ENCODE data around the gene MRAS.

DNA sequence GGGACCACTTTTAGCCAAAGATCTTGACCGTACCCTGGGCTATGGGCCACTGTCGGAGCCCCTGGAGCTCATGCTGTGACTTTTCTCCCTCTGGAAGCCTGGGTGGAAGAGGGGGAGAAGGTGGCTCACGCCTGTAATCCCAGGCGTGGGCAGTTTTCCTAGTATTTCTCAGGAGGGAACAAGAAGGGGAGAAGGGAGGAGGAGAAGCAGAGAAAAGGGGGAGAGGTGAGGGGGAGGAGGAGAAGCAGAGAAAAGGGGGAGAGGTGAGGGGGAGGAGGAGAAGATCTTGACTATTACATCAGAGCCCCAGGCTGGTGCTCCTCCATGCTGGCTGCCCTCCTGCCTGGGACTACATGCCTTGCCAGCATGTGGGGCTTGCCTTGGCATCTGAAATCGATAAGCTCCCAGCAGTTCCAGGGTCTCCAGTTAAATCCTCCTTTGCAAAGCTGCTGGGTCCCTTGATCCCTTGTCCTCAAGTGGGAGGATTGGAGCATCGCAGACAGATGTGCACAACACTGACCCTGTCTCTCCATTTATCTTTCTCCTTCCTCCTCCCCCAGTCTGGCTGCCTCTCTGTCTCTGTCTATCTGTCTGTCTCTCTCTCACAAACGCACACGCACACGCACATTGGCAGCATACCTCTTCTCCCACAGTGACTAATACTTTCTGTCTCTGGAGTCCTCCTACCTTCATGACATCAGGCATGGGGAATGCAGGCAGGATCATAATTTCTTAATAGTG lies 41.6 kb downstream of the MRAS start:
- TF ChIP-seq, protein P1, sequence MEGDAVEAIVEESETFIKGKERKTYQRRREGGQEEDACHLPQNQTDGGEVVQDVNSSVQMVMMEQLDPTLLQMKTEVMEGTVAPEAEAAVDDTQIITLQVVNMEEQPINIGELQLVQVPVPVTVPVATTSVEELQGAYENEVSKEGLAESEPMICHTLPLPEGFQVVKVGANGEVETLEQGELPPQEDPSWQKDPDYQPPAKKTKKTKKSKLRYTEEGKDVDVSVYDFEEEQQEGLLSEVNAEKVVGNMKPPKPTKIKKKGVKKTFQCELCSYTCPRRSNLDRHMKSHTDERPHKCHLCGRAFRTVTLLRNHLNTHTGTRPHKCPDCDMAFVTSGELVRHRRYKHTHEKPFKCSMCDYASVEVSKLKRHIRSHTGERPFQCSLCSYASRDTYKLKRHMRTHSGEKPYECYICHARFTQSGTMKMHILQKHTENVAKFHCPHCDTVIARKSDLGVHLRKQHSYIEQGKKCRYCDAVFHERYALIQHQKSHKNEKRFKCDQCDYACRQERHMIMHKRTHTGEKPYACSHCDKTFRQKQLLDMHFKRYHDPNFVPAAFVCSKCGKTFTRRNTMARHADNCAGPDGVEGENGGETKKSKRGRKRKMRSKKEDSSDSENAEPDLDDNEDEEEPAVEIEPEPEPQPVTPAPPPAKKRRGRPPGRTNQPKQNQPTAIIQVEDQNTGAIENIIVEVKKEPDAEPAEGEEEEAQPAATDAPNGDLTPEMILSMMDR (IDR thresholded peaks at IDR 0.05; ENCODE audit: poor library complexity, severe bottlenecking): no peak
- TF ChIP-seq MXI1 (conservative IDR thresholded peaks at IDR 0.05; ENCODE audit: poor library complexity, severe bottlenecking) (no peak), POLR2AphosphoS5 (IDR thresholded peaks at IDR 0.05) (no peak), EZH2 (IDR thresholded peaks at IDR 0.05; ENCODE audit: borderline replicate concordance, insufficient read depth, low read length, poor library complexity, severe bottlenecking) (no peak), TAF1 (IDR thresholded peaks at IDR 0.05; ENCODE audit: low read depth) (no peak), RAD21 (conservative IDR thresholded peaks at IDR 0.05) (no peak), EP300 (conservative IDR thresholded peaks at IDR 0.05; ENCODE audit: poor library complexity, severe bottlenecking) (no peak), SMC3 (conservative IDR thresholded peaks at IDR 0.05; ENCODE audit: poor library complexity) (no peak)
- TF ChIP-seq, protein P2, sequence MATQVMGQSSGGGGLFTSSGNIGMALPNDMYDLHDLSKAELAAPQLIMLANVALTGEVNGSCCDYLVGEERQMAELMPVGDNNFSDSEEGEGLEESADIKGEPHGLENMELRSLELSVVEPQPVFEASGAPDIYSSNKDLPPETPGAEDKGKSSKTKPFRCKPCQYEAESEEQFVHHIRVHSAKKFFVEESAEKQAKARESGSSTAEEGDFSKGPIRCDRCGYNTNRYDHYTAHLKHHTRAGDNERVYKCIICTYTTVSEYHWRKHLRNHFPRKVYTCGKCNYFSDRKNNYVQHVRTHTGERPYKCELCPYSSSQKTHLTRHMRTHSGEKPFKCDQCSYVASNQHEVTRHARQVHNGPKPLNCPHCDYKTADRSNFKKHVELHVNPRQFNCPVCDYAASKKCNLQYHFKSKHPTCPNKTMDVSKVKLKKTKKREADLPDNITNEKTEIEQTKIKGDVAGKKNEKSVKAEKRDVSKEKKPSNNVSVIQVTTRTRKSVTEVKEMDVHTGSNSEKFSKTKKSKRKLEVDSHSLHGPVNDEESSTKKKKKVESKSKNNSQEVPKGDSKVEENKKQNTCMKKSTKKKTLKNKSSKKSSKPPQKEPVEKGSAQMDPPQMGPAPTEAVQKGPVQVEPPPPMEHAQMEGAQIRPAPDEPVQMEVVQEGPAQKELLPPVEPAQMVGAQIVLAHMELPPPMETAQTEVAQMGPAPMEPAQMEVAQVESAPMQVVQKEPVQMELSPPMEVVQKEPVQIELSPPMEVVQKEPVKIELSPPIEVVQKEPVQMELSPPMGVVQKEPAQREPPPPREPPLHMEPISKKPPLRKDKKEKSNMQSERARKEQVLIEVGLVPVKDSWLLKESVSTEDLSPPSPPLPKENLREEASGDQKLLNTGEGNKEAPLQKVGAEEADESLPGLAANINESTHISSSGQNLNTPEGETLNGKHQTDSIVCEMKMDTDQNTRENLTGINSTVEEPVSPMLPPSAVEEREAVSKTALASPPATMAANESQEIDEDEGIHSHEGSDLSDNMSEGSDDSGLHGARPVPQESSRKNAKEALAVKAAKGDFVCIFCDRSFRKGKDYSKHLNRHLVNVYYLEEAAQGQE (IDR thresholded peaks at IDR 0.05; ENCODE audit: borderline replicate concordance): no peak
